H9 (cell line): ENCODE measurements around the gene ARVCF. TPM values are rescaled to one million over a fixed set of nuclear protein-coding genes. Genes with fewer than 3 reads are reported as not detected.

ENCODE experiments used
- DNase-seq: peaks from one replicate; pipeline ENCODE4 v3.0.0-alpha.2; 2017
- H2AFZ ChIP-seq: one replicate; pipeline ENCODE4 v1.6.1; 2013; ENCODE audit warnings: mild to moderate bottlenecking, low read length, control low read depth, moderate library complexity
- H2AK5ac ChIP-seq: 2 replicates; pipeline ENCODE4 v1.6.1; 2013; ENCODE audit warnings: low read length, control low read depth, mixed read lengths; ENCODE audit not compliant: insufficient read length
- H2BK120ac ChIP-seq: one replicate; pipeline ENCODE4 v1.6.1; 2013; ENCODE audit warnings: low read depth, mild to moderate bottlenecking, low read length, control low read depth, inconsistent platforms; ENCODE audit not compliant: poor library complexity, severe bottlenecking
- H2BK12ac ChIP-seq: 2 replicates; pipeline ENCODE4 v1.6.1; 2013; ENCODE audit warnings: low read length, control low read depth, mixed read lengths, low read depth; ENCODE audit not compliant: insufficient read length
- H2BK15ac ChIP-seq: 2 replicates; pipeline ENCODE4 v1.6.1; 2013; ENCODE audit warnings: low read depth, low read length, control low read depth
- H2BK20ac ChIP-seq: one replicate; pipeline ENCODE4 v1.6.1; 2013; ENCODE audit warnings: low read depth, mild to moderate bottlenecking, low read length, control low read depth, inconsistent platforms; ENCODE audit not compliant: poor library complexity, severe bottlenecking
- H2BK5ac ChIP-seq: 2 replicates; pipeline ENCODE4 v1.6.1; 2013; ENCODE audit warnings: low read length, control low read depth, mixed read lengths; ENCODE audit not compliant: insufficient read length
- H3K14ac ChIP-seq: 2 replicates; pipeline ENCODE4 v1.6.1; 2013; ENCODE audit warnings: low read length, control low read depth; ENCODE audit not compliant: insufficient read depth
- H3K18ac ChIP-seq: 2 replicates; pipeline ENCODE4 v1.6.1; 2013; ENCODE audit warnings: low read depth, mild to moderate bottlenecking, mixed read lengths, low read length, control low read depth; ENCODE audit not compliant: insufficient read length
- H3K23ac ChIP-seq: 2 replicates; pipeline ENCODE4 v1.6.1; 2013; ENCODE audit warnings: low read length, control low read depth, mixed read lengths, low read depth; ENCODE audit not compliant: insufficient read length
- H3K23me2 ChIP-seq: 2 replicates; pipeline ENCODE4 v1.6.1; 2013; ENCODE audit warnings: low read depth, mild to moderate bottlenecking, mixed read lengths, low read length, control low read depth; ENCODE audit not compliant: insufficient read length, poor library complexity, severe bottlenecking
- H3K27ac ChIP-seq: 2 replicates; pipeline ENCODE4 v1.5.1; 2013; ENCODE audit warnings: low read length, control low read depth, mixed read lengths, low read depth; ENCODE audit not compliant: insufficient read length
- H3K27me3 ChIP-seq: 2 replicates; pipeline ENCODE4 v1.6.1; 2013; ENCODE audit warnings: low read length, control low read depth, inconsistent platforms; ENCODE audit not compliant: insufficient read depth
- H3K4ac ChIP-seq: 2 replicates; pipeline ENCODE4 v1.6.1; 2013; ENCODE audit warnings: low read depth, mild to moderate bottlenecking, control low read depth, inconsistent platforms, low read length, moderate library complexity
- H3K4me1 ChIP-seq: 2 replicates; pipeline ENCODE4 v1.6.1; 2013; ENCODE audit warnings: low read length, control low read depth, inconsistent platforms; ENCODE audit not compliant: insufficient read depth
- H3K4me2 ChIP-seq: 2 replicates; pipeline ENCODE4 v1.6.1; 2013; ENCODE audit warnings: low read length, control low read depth, mixed read lengths; ENCODE audit not compliant: insufficient read length, insufficient read depth
- H3K56ac ChIP-seq: 2 replicates; pipeline ENCODE4 v1.6.1; 2013; ENCODE audit warnings: low read depth, mild to moderate bottlenecking, mixed read lengths, low read length, control low read depth; ENCODE audit not compliant: insufficient read length
- H3K79me1 ChIP-seq: 2 replicates; pipeline ENCODE4 v1.6.1; 2013; ENCODE audit warnings: low read depth, mild to moderate bottlenecking, moderate library complexity, low read length, control low read depth, inconsistent platforms; ENCODE audit not compliant: insufficient read depth, poor library complexity, severe bottlenecking
- H3K79me2 ChIP-seq: 2 replicates; pipeline ENCODE4 v1.6.1; 2013; ENCODE audit warnings: low read length, control low read depth, inconsistent platforms; ENCODE audit not compliant: insufficient read depth
- H3K9ac ChIP-seq: 2 replicates; pipeline ENCODE4 v1.6.1; 2013; ENCODE audit warnings: low read length, control low read depth, mixed read lengths; ENCODE audit not compliant: insufficient read length; ENCODE audit errors: extremely low read depth
- H3K9me3 ChIP-seq: one replicate; pipeline ENCODE4 v1.6.1; 2013; ENCODE audit warnings: low read depth, low read length, inconsistent platforms; ENCODE audit not compliant: control insufficient read depth
- H3T11ph ChIP-seq: one replicate; pipeline ENCODE4 v1.6.1; 2013; ENCODE audit warnings: mild to moderate bottlenecking, low read length, control low read depth, inconsistent platforms
- H4K20me1 ChIP-seq: one replicate; pipeline ENCODE4 v1.6.1; 2013; ENCODE audit not compliant: control insufficient read depth, insufficient read length, insufficient read depth
- H4K5ac ChIP-seq: 2 replicates; pipeline ENCODE4 v1.6.1; 2013; ENCODE audit warnings: low read depth, mild to moderate bottlenecking, mixed read lengths, low read length, control low read depth; ENCODE audit not compliant: insufficient read length
- H4K8ac ChIP-seq: replicated peaks from 2 replicates; pipeline ENCODE4 v1.6.1; 2013; ENCODE audit warnings: low read length, control low read depth, mixed read lengths, low read depth; ENCODE audit not compliant: insufficient read length
- H4K91ac ChIP-seq: 2 replicates; pipeline ENCODE4 v1.6.1; 2013; ENCODE audit warnings: low read depth, mild to moderate bottlenecking, moderate library complexity, mixed read lengths, low read length, control low read depth; ENCODE audit not compliant: insufficient read length
- H3K27ac Mint-ChIP-seq, 3 experiments: 2 replicates in 2 of 3; 3 replicates in 1 of 3; pipeline ENCODE4 v1.8.0; 2020 to 2021; ENCODE audit warnings: mixed read lengths in 3 of 3, mild to moderate bottlenecking in 1 of 3, moderate library complexity in 1 of 3
- H3K27me3 Mint-ChIP-seq: 2 replicates; pipeline ENCODE4 v1.8.0; 2021; ENCODE audit warnings: low read depth, mild to moderate bottlenecking, moderate library complexity, mixed read lengths
- H3K36me3 Mint-ChIP-seq, 3 experiments: 2 replicates in 2 of 3; 3 replicates in 1 of 3; pipeline ENCODE4 v1.8.0; 2020 to 2021; ENCODE audit warnings: low read depth in 3 of 3, mixed read lengths in 3 of 3; ENCODE audit not compliant: insufficient read depth in 1 of 3
- H3K4me1 Mint-ChIP-seq, 2 experiments: 2 replicates each; pipeline ENCODE4 v1.8.0; 2020; ENCODE audit warnings: mixed read lengths in 2 of 2
- H3K4me3 Mint-ChIP-seq, 2 experiments: 2 replicates in 1 of 2; 3 replicates in 1 of 2; pipeline ENCODE4 v1.8.0; 2020 to 2021; ENCODE audit warnings: mild to moderate bottlenecking in 2 of 2, mixed read lengths in 2 of 2, moderate library complexity in 1 of 2
- H3K9me3 Mint-ChIP-seq, 2 experiments: 2 replicates in 1 of 2; 3 replicates in 1 of 2; pipeline ENCODE4 v1.8.0; 2020; ENCODE audit warnings: mild to moderate bottlenecking in 2 of 2, mixed read lengths in 2 of 2, moderate library complexity in 1 of 2
- CTCF ChIP-seq: fragments of 200-600 bp; sonication (generic); conservative IDR thresholded peaks from 3 replicates; pipeline ENCODE4 v1.8.0; 2021; ENCODE audit warnings: antibody characterized with exemption, mild to moderate bottlenecking
- WGBS: extraction: QIAGEN DNeasy Blood & Tissue Kit; methylation state at CpG from one replicate; pipeline ENCODE4 v1.1.7; 2013; ENCODE audit warnings: missing lambda C conversion rate, low lambda C conversion rate, mixed read lengths; ENCODE audit not compliant: insufficient read length; ENCODE audit errors: extremely low coverage; 5-methylcytosine and 5-hydroxymethylcytosine counted together
- total RNA-seq: library from RNA; stranded (reverse); gene quantifications from 2 replicates; pipeline ENCODE4 v1.2.1, GENCODE V29; 2021

Gene ARVCF
- total RNA-seq, 1 experiment from 2014 or later = 40.7 TPM

GRCh38 chr22:20031732-20032406 lies 15.2 kb upstream of the ARVCF start:
- H3K18ac ChIP-seq = no peak overlapping the region
- H3K23me2 ChIP-seq = no peaks in the 10 kb centered on the region
- no peaks in the 10 kb centered on the region for H4K20me1 ChIP-seq
- no peak overlapping the region for H3K23ac ChIP-seq
- H2BK5ac ChIP-seq = no peak overlapping the region
- H3K4ac ChIP-seq = no peak overlapping the region
- H3K4me2 ChIP-seq = no peak overlapping the region
- H3K4me1 Mint-ChIP-seq = peaks cover 0 to 4% of the 10 kb centered on the region in 2 experiments; a peak in 1 of 4 replicates
- no peak overlapping the region for H2AK5ac ChIP-seq
- no peak for TF ChIP-seq CTCF
- H3K4me3 Mint-ChIP-seq = no peak overlapping the region
- no peaks in the 10 kb centered on the region for H3K79me2 ChIP-seq
- H3K4me1 ChIP-seq = no peaks in the 10 kb centered on the region
- H3K9me3 ChIP-seq = no peaks in the 10 kb centered on the region
- peak; percentile 41 for DNase-seq
- H3K14ac ChIP-seq = no peak overlapping the region
- no peak overlapping the region for H3K27ac Mint-ChIP-seq
- no peak overlapping the region for H4K8ac ChIP-seq
- no peaks in the 10 kb centered on the region for H3K9me3 Mint-ChIP-seq
- no peak overlapping the region for H2BK12ac ChIP-seq
- H3T11ph ChIP-seq = no peak overlapping the region
- H4K91ac ChIP-seq = no peak overlapping the region
- H3K36me3 Mint-ChIP-seq = no peaks in the 10 kb centered on the region; a peak in 2 of 7 replicates
- no peak overlapping the region for H4K5ac ChIP-seq
- no peak overlapping the region for H2AFZ ChIP-seq
- no peak overlapping the region for H3K9ac ChIP-seq
- no peaks in the 10 kb centered on the region for H3K79me1 ChIP-seq
- H3K56ac ChIP-seq = no peak overlapping the region
- H3K27ac ChIP-seq = no peak overlapping the region
- H2BK15ac ChIP-seq = no peak overlapping the region
- no peak overlapping the region for H2BK20ac ChIP-seq
- H2BK120ac ChIP-seq = no peak overlapping the region
- WGBS = no CpG with 5 or more reads among the region's 16 CpGs
- H3K27me3 ChIP-seq = no peaks in the 10 kb centered on the region
- H3K27me3 Mint-ChIP-seq = no peaks in the 10 kb centered on the region; the same call in 1 of the 2 replicates
